ENCODE data around the gene ERCC8.

- no peak for TF ChIP-seq EP300 (IDR thresholded peaks at IDR 0.05)
- TF ChIP-seq CTCF (IDR thresholded peaks at IDR 0.05) = no peak
- no peak for TF ChIP-seq POLR2A (IDR thresholded peaks at IDR 0.05; ENCODE audit: low read depth)
These were observed 88.8 kb downstream of the ERCC8 start for GRCh38 chr5:60856066-60856465.

Data from esophagus muscularis mucosa (tissue), 4 donors.